Progenitor cell of endocrine pancreas (in vitro differentiated cells): ENCODE results near the gene BMP6. TPM values are rescaled to one million over a fixed set of nuclear protein-coding genes. Genes with fewer than 3 reads are reported as not detected.

ENCODE experiments used
- DNase-seq: peaks from one replicate; pipeline ENCODE4 v3.0.0; 2021; ENCODE audit warnings: low spot score; ENCODE audit not compliant: unreplicated experiment
- H3K27ac Mint-ChIP-seq: 2 replicates; pipeline ENCODE4 v1.8.0; 2021; ENCODE audit warnings: mild to moderate bottlenecking, moderate library complexity, mixed read lengths
- H3K27me3 Mint-ChIP-seq: 2 replicates; pipeline ENCODE4 v1.8.0; 2021; ENCODE audit warnings: mixed read lengths
- H3K36me3 Mint-ChIP-seq: 2 replicates; pipeline ENCODE4 v1.8.0; 2022; ENCODE audit warnings: mixed read lengths; ENCODE audit not compliant: insufficient read depth
- H3K4me1 Mint-ChIP-seq: 2 replicates; pipeline ENCODE4 v1.8.0; 2021; ENCODE audit warnings: low read depth, mixed read lengths
- H3K4me3 Mint-ChIP-seq: 2 replicates; pipeline ENCODE4 v1.8.0; 2021; ENCODE audit warnings: low read depth, mild to moderate bottlenecking, moderate library complexity, mixed read lengths
- H3K9me3 Mint-ChIP-seq: 2 replicates; pipeline ENCODE4 v1.8.0; 2021; ENCODE audit warnings: low read depth, mixed read lengths
- CTCF ChIP-seq: fragments of 200-600 bp; sonication (generic); IDR thresholded peaks from one replicate; pipeline ENCODE4 v1.5.0; 2021; ENCODE audit warnings: antibody characterized with exemption, mild to moderate bottlenecking; ENCODE audit not compliant: unreplicated experiment
- total RNA-seq: library from RNA; stranded (reverse); gene quantifications from 2 replicates; pipeline ENCODE4 v1.2.1, GENCODE V29; 2021

The BMP6 gene
- total RNA-seq, 1 donor from 2014 or later, result 3.4 TPM

GRCh38 chr6:7758456-7758855 lies 32.6 kb downstream of the BMP6 start:
- H3K27me3 Mint-ChIP-seq, result peaks cover 12% of the 10 kb centered on the region
- no peak overlapping the region for H3K4me3 Mint-ChIP-seq
- no peak for DNase-seq
- H3K36me3 Mint-ChIP-seq, result no peaks in the 10 kb centered on the region
- TF ChIP-seq CTCF, result no peak
- no peaks in the 10 kb centered on the region for H3K4me1 Mint-ChIP-seq
- no peak overlapping the region for H3K27ac Mint-ChIP-seq
- H3K9me3 Mint-ChIP-seq, result no peaks in the 10 kb centered on the region

GRCh38 chr6:7759320-7759719 lies 33.4 kb downstream of the BMP6 start:
- peaks cover 12% of the 10 kb centered on the region for H3K27me3 Mint-ChIP-seq
- no peak for TF ChIP-seq CTCF
- H3K36me3 Mint-ChIP-seq, result no peaks in the 10 kb centered on the region
- no peaks in the 10 kb centered on the region for H3K9me3 Mint-ChIP-seq
- DNase-seq, result no peak
- H3K4me3 Mint-ChIP-seq, result no peak overlapping the region
- H3K4me1 Mint-ChIP-seq, result no peaks in the 10 kb centered on the region
- no peak overlapping the region for H3K27ac Mint-ChIP-seq

GRCh38 chr6:7761051-7761450 lies 35.2 kb downstream of the BMP6 start:
- no peaks in the 10 kb centered on the region for H3K36me3 Mint-ChIP-seq
- no peak overlapping the region for H3K27ac Mint-ChIP-seq
- H3K4me1 Mint-ChIP-seq, result no peaks in the 10 kb centered on the region
- H3K4me3 Mint-ChIP-seq, result no peak overlapping the region
- H3K9me3 Mint-ChIP-seq, result no peaks in the 10 kb centered on the region
- no peak for TF ChIP-seq CTCF
- H3K27me3 Mint-ChIP-seq, result peaks cover 12% of the 10 kb centered on the region
- no peak for DNase-seq

GRCh38 chr6:7762760-7763159 lies 36.9 kb downstream of the BMP6 start:
- DNase-seq, result no peak
- H3K4me1 Mint-ChIP-seq, result no peaks in the 10 kb centered on the region
- no peaks in the 10 kb centered on the region for H3K36me3 Mint-ChIP-seq
- H3K27ac Mint-ChIP-seq, result peak overlapping the region; percentile 2
- H3K4me3 Mint-ChIP-seq, result no peak overlapping the region
- H3K9me3 Mint-ChIP-seq, result no peaks in the 10 kb centered on the region
- H3K27me3 Mint-ChIP-seq, result peaks cover 10% of the 10 kb centered on the region
- TF ChIP-seq CTCF, result no peak

- TF ChIP-seq CTCF, result no peak
- H3K27ac Mint-ChIP-seq, result no peak overlapping the region
- H3K36me3 Mint-ChIP-seq, result no peaks in the 10 kb centered on the region
- no peak for DNase-seq
- no peaks in the 10 kb centered on the region for H3K9me3 Mint-ChIP-seq
- no peaks in the 10 kb centered on the region for H3K4me1 Mint-ChIP-seq
- peaks cover 5% of the 10 kb centered on the region for H3K27me3 Mint-ChIP-seq
- no peak overlapping the region for H3K4me3 Mint-ChIP-seq
These were observed 38.0 kb downstream of the BMP6 start for GRCh38 chr6:7763881-7764280.
